ENCODE results near the gene ASIC5.
A peak's percentile ranks its signal among the peaks of the same experiment; 100 is the strongest.

- TF ChIP-seq CTCF (IDR thresholded peaks at IDR 0.05 in 8 of 11, conservative IDR thresholded peaks at IDR 0.05 in 3 of 11): peak in 3 of 11 experiments; percentile 5 to 12 (median 10)
- no peak for TF ChIP-seq POLR2A (IDR thresholded peaks at IDR 0.05)
- TF ChIP-seq POLR2AphosphoS5 (IDR thresholded peaks at IDR 0.05): no peak
These were observed 70.1 kb downstream of the ASIC5 start for GRCh38 chr4:155795991-155796390.
